Mesothelial cell of epicardium (in vitro differentiated cells): ENCODE data around the gene TTBK2. TPM values are rescaled to one million over a fixed set of nuclear protein-coding genes. Genes with fewer than 3 reads are reported as not detected.

Experiments
- DNase-seq, 2 experiments: peaks; one replicate each; pipeline ENCODE4 v3.0.0; 2021; ENCODE audit warnings: low spot score in 2 of 2; ENCODE audit not compliant: unreplicated experiment in 2 of 2
- H3K27ac Mint-ChIP-seq: 2 replicates; pipeline ENCODE4 v1.8.0; 2021; ENCODE audit warnings: mixed read lengths
- H3K27me3 Mint-ChIP-seq: 2 replicates; pipeline ENCODE4 v1.8.0; 2021; ENCODE audit warnings: low read depth, mixed read lengths
- H3K36me3 Mint-ChIP-seq: 2 replicates; pipeline ENCODE4 v1.8.0; 2021; ENCODE audit warnings: mixed read lengths
- H3K4me1 Mint-ChIP-seq: 2 replicates; pipeline ENCODE4 v1.8.0; 2021; ENCODE audit warnings: mixed read lengths
- H3K4me3 Mint-ChIP-seq: 2 replicates; pipeline ENCODE4 v1.8.0; 2021; ENCODE audit warnings: mild to moderate bottlenecking, moderate library complexity, mixed read lengths
- H3K9me3 Mint-ChIP-seq: 2 replicates; pipeline ENCODE4 v1.8.0; 2021; ENCODE audit warnings: mixed read lengths
- total RNA-seq: library from RNA; stranded (reverse); gene quantifications from 3 replicates; pipeline ENCODE4 v1.2.1, GENCODE V29; 2021
- TF ChIP-seq, protein P1 (sequence below): fragments of 200-600 bp; sonication (generic); IDR thresholded peaks from one replicate; pipeline ENCODE4 v1.5.0; 2021; ENCODE audit warnings: antibody characterized with exemption; ENCODE audit not compliant: unreplicated experiment

Gene TTBK2
- total RNA-seq, 1 donor from 2014 or later: 21.1 TPM

- TF ChIP-seq, protein P1, sequence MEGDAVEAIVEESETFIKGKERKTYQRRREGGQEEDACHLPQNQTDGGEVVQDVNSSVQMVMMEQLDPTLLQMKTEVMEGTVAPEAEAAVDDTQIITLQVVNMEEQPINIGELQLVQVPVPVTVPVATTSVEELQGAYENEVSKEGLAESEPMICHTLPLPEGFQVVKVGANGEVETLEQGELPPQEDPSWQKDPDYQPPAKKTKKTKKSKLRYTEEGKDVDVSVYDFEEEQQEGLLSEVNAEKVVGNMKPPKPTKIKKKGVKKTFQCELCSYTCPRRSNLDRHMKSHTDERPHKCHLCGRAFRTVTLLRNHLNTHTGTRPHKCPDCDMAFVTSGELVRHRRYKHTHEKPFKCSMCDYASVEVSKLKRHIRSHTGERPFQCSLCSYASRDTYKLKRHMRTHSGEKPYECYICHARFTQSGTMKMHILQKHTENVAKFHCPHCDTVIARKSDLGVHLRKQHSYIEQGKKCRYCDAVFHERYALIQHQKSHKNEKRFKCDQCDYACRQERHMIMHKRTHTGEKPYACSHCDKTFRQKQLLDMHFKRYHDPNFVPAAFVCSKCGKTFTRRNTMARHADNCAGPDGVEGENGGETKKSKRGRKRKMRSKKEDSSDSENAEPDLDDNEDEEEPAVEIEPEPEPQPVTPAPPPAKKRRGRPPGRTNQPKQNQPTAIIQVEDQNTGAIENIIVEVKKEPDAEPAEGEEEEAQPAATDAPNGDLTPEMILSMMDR: no peak
These were observed 170.3 kb downstream of the TTBK2 start for GRCh38 chr15:42750306-42750705.

DNA sequence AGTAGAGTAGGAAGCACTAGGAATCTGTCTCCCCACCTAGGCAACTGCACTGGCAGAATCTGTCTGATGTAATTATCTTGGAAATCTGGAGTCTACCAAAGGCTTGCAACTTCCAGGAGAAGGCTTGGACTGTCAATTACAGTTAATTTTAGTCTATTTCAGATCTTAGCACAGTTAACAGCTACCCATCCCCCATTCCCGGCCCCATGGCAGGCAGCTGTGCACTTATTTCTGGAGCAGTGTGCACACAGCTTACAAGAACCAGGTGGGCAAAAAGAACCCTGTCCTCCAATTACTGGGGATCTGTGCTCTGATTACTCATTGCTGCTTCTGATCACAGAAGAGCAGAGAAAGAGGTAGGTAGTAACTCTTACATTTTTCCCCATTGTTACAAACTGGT, 171.3 kb downstream of the TTBK2 start:
- peaks cover 12% of the 10 kb centered on the region for H3K9me3 Mint-ChIP-seq
- no peak overlapping the region for H3K4me3 Mint-ChIP-seq
- DNase-seq: no peak
- H3K36me3 Mint-ChIP-seq: peaks cover 48% of the 10 kb centered on the region
- H3K4me1 Mint-ChIP-seq: no peaks in the 10 kb centered on the region
- no peaks in the 10 kb centered on the region for H3K27me3 Mint-ChIP-seq
- H3K27ac Mint-ChIP-seq: no peak overlapping the region
- TF ChIP-seq, protein P1: no peak

More at GRCh38 chr15:42750306-42750705, 170.3 kb downstream of the TTBK2 start:
- Mint-ChIP-seq H3K4me1 (no peaks in the 10 kb centered on the region), H3K4me3 (no peak overlapping the region), H3K9me3 (peaks cover 12% of the 10 kb centered on the region), H3K27ac (no peak overlapping the region), H3K27me3 (no peaks in the 10 kb centered on the region), H3K36me3 (peaks cover 48% of the 10 kb centered on the region)
- no peak for DNase-seq

DNA sequence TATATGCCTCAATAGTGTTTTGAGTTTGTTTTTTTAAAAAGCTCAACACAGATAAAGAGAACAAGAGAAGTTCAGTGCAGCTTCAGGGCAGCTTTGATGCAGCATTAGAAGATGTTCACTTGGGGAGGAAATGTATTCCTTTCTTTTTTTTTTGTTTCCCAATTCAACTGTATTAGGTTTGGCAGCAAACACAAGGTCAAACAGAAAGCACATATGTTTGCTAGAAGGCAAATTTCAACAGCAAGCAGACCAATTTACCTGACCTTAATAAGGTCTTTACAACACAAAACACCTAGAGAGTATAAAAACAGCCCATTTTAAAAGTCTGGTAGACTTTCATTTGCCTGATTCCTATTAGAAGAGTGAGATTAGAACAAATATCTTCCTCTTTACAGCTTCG, 176.4 kb downstream of the TTBK2 start:
- Mint-ChIP-seq H3K9me3 (no peaks in the 10 kb centered on the region), H3K27ac (no peak overlapping the region), H3K27me3 (no peaks in the 10 kb centered on the region), H3K4me3 (no peak overlapping the region), H3K36me3 (peaks cover 8% of the 10 kb centered on the region), H3K4me1 (peaks cover 17% of the 10 kb centered on the region)
- DNase-seq: no peak
- TF ChIP-seq, protein P1: no peak

- Mint-ChIP-seq H3K36me3 (peaks cover 8% of the 10 kb centered on the region), H3K4me3 (no peak overlapping the region), H3K4me1 (peaks cover 24% of the 10 kb centered on the region), H3K27me3 (no peaks in the 10 kb centered on the region), H3K9me3 (no peaks in the 10 kb centered on the region), H3K27ac (peak overlapping the region; percentile 88)
- DNase-seq: no peak
- TF ChIP-seq, protein P1: no peak
These were observed 178.4 kb downstream of the TTBK2 start for GRCh38 chr15:42742149-42742548.

DNA sequence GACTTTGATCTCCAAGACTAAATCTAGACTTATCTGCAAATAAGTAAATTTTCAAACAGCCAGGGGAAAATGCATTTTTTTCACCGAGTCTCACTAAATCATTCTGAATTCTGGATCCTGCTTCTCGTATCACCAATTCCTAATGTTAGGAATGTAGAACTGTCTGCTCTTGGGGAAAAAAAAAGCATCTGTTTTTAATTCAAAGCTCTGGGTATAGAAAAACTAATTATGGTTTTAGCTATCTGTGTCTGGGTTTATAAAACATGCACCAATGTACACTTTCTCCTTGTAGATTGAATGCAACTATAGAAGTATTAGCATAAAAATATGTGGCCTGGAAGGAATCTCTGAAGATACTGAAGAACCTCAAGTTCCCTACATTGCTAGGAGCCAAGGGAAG, 178.9 kb downstream of the TTBK2 start:
- DNase-seq: no peak
- H3K36me3 Mint-ChIP-seq: peaks cover 8% of the 10 kb centered on the region
- peak overlapping the region; percentile 88 for H3K27ac Mint-ChIP-seq
- TF ChIP-seq, protein P1: no peak
- no peaks in the 10 kb centered on the region for H3K9me3 Mint-ChIP-seq
- H3K4me1 Mint-ChIP-seq: peaks cover 24% of the 10 kb centered on the region
- no peaks in the 10 kb centered on the region for H3K27me3 Mint-ChIP-seq
- no peak overlapping the region for H3K4me3 Mint-ChIP-seq
